HS-5 (cell line): ENCODE data around the gene CMSS1.
"Not testable (repeated sequence)": the region's sequence is repeated elsewhere in the genome, so short reads cannot be mapped to it uniquely, and the experiment has no call there.

Source experiments
- DNase-seq: peaks from one replicate; pipeline ENCODE4 v3.0.0-alpha.2; 2012; ENCODE audit warnings: low read depth

Gene CMSS1

GRCh38 chr3:100027321-100027720 is 209.7 kb downstream of the CMSS1 start:
- no peak for DNase-seq

GRCh38 chr3:100029052-100029451 is 211.4 kb downstream of the CMSS1 start:
- DNase-seq: no peak

- no peak for DNase-seq
Observed at GRCh38 chr3:100029689-100030088, 212.0 kb downstream of the CMSS1 start.

- DNase-seq: no peak
Observed at GRCh38 chr3:100030346-100030745, 212.7 kb downstream of the CMSS1 start.

- no peak for DNase-seq
Observed at GRCh38 chr3:100030914-100031425, 213.3 kb downstream of the CMSS1 start.

GRCh38 chr3:100032243-100032642 is 214.6 kb downstream of the CMSS1 start:
- peak; percentile 39 for DNase-seq

GRCh38 chr3:100033184-100033583 is 215.5 kb downstream of the CMSS1 start:
- DNase-seq: no peak

GRCh38 chr3:100033903-100034471 is 216.3 kb downstream of the CMSS1 start:
- no peak for DNase-seq

GRCh38 chr3:100039075-100039474 is 221.4 kb downstream of the CMSS1 start:
- DNase-seq: no peak

GRCh38 chr3:100040451-100041225 is 223.0 kb downstream of the CMSS1 start:
- no peak for DNase-seq

GRCh38 chr3:100041328-100041749 is 223.7 kb downstream of the CMSS1 start:
- peak; percentile 92 for DNase-seq

- peak; percentile 80 for DNase-seq
Observed at GRCh38 chr3:100042166-100042981, 224.7 kb downstream of the CMSS1 start.

GRCh38 chr3:100043271-100043670 is 225.6 kb downstream of the CMSS1 start:
- DNase-seq: no peak

- DNase-seq: no peak
Observed at GRCh38 chr3:100044369-100044768, 226.7 kb downstream of the CMSS1 start.

GRCh38 chr3:100045696-100046095 is 228.0 kb downstream of the CMSS1 start:
- no peak for DNase-seq

GRCh38 chr3:100046986-100047385 is 229.3 kb downstream of the CMSS1 start:
- no peak for DNase-seq

- peak; percentile 90 for DNase-seq
Observed at GRCh38 chr3:100047455-100048141, 229.9 kb downstream of the CMSS1 start.

GRCh38 chr3:100048248-100048647 is 230.6 kb downstream of the CMSS1 start:
- DNase-seq: no peak

GRCh38 chr3:100051513-100051912 is 233.9 kb downstream of the CMSS1 start:
- DNase-seq: not testable (repeated sequence)

- no peak for DNase-seq
Observed at GRCh38 chr3:100053951-100054620, 236.4 kb downstream of the CMSS1 start.
